HEK293 (cell line): ENCODE results near the gene PHF21A.

Experiments used
- CTCF ChIA-PET: fragments of 350-600 bp; formaldehyde crosslinking; extraction: SDS; loops from one replicate; lab custom pipeline; 2021; ENCODE audit warnings: antibody characterized with exemption; lab: Yijun Ruan, JAX
- POLR2A ChIA-PET: fragments of 300-600 bp; formaldehyde crosslinking; extraction: SDS; loops from one replicate; lab custom pipeline; 2020; ENCODE audit warnings: antibody characterized with exemption, inconsistent platforms; lab: Yijun Ruan, JAX
- H3K27ac ChIP-seq: fragments of 200-500 bp; sonication (Bioruptor generic); 2 replicates; pipeline ENCODE4 v1.5.1; 2014; ENCODE audit warnings: low read depth, low read length, control low read depth, inconsistent platforms; ENCODE audit errors: extremely low read depth
- H3K36me3 ChIP-seq, 2 experiments: fragments of 200-500 bp in 1 of 2; sonication (Bioruptor generic) in 1 of 2; 1 replicate in 1 of 2; 2 replicates in 1 of 2; pipeline ENCODE4 v1.5.1; 2014 to 2017; ENCODE audit warnings: inconsistent platforms in 2 of 2, low read length in 2 of 2; ENCODE audit not compliant: control insufficient read depth in 2 of 2, insufficient read depth in 1 of 2
- H3K4me1 ChIP-seq: fragments of 200-500 bp; sonication (Bioruptor generic); 2 replicates; pipeline ENCODE4 v1.5.1; 2014; ENCODE audit warnings: mild to moderate bottlenecking, low read length, inconsistent platforms; ENCODE audit not compliant: control insufficient read depth, insufficient read depth
- H3K4me3 ChIP-seq: 2 replicates; pipeline ENCODE4 v1.5.1; 2011; ENCODE audit warnings: low read depth, mild to moderate bottlenecking, control low read depth, low read length, moderate library complexity
- H3K9me3 ChIP-seq: fragments of 200-500 bp; sonication (Bioruptor generic); 2 replicates; pipeline ENCODE4 v1.5.1; 2014; ENCODE audit warnings: low read depth, low read length, inconsistent platforms; ENCODE audit not compliant: control insufficient read depth, insufficient read depth
- GLI2 ChIP-seq: fragments of 450-650 bp; formaldehyde crosslinking; IDR thresholded peaks from 2 replicates; pipeline ENCODE4; 2017; ENCODE audit warnings: missing biosample characterization, missing genetic modification characterization, low read depth, borderline replicate concordance
- ZFHX2 ChIP-seq: fragments of 450-650 bp; formaldehyde crosslinking; conservative IDR thresholded peaks from 2 replicates; pipeline ENCODE4 v1.5.1; 2016; ENCODE audit warnings: missing biosample characterization, missing genetic modification characterization
- ZNF112 ChIP-seq: fragments of 450-650 bp; formaldehyde crosslinking; IDR thresholded peaks from 2 replicates; pipeline ENCODE4 v1.5.0; 2017; ENCODE audit warnings: missing biosample characterization, missing genetic modification characterization
- ZNF16 ChIP-seq: fragments of 450-650 bp; formaldehyde crosslinking; IDR thresholded peaks from 2 replicates; pipeline ENCODE4 v1.5.1; 2016; ENCODE audit warnings: low read depth, missing biosample characterization, missing genetic modification characterization
- ZNF169 ChIP-seq: fragments of 450-650 bp; formaldehyde crosslinking; IDR thresholded peaks from 2 replicates; pipeline ENCODE4 v1.5.1; 2016; ENCODE audit warnings: missing biosample characterization, missing genetic modification characterization
- ZNF24 ChIP-seq: fragments of 450-650 bp; formaldehyde crosslinking; IDR thresholded peaks from 2 replicates; pipeline ENCODE4 v1.5.1; 2016; ENCODE audit warnings: missing biosample characterization, missing genetic modification characterization
- ZNF266 ChIP-seq: fragments of 450-650 bp; formaldehyde crosslinking; IDR thresholded peaks from 2 replicates; pipeline ENCODE4 v1.5.1; 2016; ENCODE audit warnings: missing biosample characterization, missing genetic modification characterization, low read depth
- ZNF274 ChIP-seq, 2 experiments: fragments of 200-500 bp in 1 of 2; fragments of 450-650 bp in 1 of 2; sonication (Bioruptor generic) in 1 of 2; formaldehyde crosslinking in 1 of 2; IDR thresholded peaks; 2 replicates each; pipeline versions ENCODE4 v1.5.1 to v1.6.1; 2014 to 2016; ENCODE audit warnings: borderline replicate concordance in 1 of 2, inconsistent platforms in 1 of 2, low read length in 1 of 2, missing biosample characterization in 1 of 2, missing genetic modification characterization in 1 of 2
- ZNF366 ChIP-seq: fragments of 450-650 bp; formaldehyde crosslinking; conservative IDR thresholded peaks from 2 replicates; pipeline ENCODE4 v1.5.1; 2016; ENCODE audit warnings: missing biosample characterization, missing genetic modification characterization
- ZNF394 ChIP-seq: fragments of 450-650 bp; formaldehyde crosslinking; IDR thresholded peaks from 2 replicates; pipeline ENCODE4 v1.5.1; 2016; ENCODE audit warnings: missing biosample characterization, missing genetic modification characterization, mild to moderate bottlenecking, moderate library complexity, borderline replicate concordance
- ZNF549 ChIP-seq: fragments of 450-650 bp; IDR thresholded peaks from 2 replicates; pipeline ENCODE4 v1.5.1; 2018; ENCODE audit warnings: missing biosample characterization, missing genetic modification characterization, mild to moderate bottlenecking, inconsistent platforms, moderate library complexity
- ZNF585B ChIP-seq: fragments of 450-650 bp; formaldehyde crosslinking; IDR thresholded peaks from 2 replicates; pipeline ENCODE4 v1.5.1; 2016; ENCODE audit warnings: missing biosample characterization, missing genetic modification characterization
- TF ChIP-seq, protein P1 (sequence below): fragments of 450-650 bp; formaldehyde crosslinking; IDR thresholded peaks from 2 replicates; pipeline ENCODE4 v1.5.1; 2017; ENCODE audit warnings: missing biosample characterization, missing genetic modification characterization
- TF ChIP-seq, protein P2 (sequence below): fragments of 450-650 bp; formaldehyde crosslinking; conservative IDR thresholded peaks from 2 replicates; pipeline ENCODE4 v1.5.1; 2016; ENCODE audit warnings: low read depth, missing biosample characterization, missing genetic modification characterization
- TF ChIP-seq, protein P3 (sequence below): fragments of 450-650 bp; formaldehyde crosslinking; IDR thresholded peaks from 2 replicates; pipeline ENCODE4 v1.5.1; 2016; ENCODE audit warnings: missing biosample characterization, missing genetic modification characterization, low read depth
- TF ChIP-seq, protein P4 (sequence below): fragments of 450-650 bp; formaldehyde crosslinking; IDR thresholded peaks from 2 replicates; pipeline ENCODE4 v1.5.1; 2017; ENCODE audit warnings: missing biosample characterization, mild to moderate bottlenecking, missing genetic modification characterization, moderate library complexity

PHF21A gene

DNA sequence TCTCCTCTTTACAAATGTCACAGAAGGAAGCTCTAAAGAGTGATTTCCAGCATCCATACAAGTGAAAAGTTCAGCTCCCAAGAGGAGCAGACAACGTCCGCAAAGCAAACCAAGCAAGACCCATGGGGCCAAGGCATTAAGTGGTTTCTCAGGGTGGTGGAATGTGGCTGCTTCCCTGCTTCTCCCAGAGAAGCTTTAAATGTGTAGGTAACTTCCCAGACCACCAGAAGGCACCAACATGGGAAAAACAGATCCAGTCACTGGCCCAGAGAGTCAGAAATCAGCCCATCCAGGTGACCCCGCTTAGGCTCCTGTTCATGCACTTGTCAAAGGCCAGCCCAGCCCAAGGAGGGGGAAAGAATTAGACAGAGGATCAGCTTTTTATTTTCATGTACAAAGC is 13.3 kb upstream of the PHF21A start:
- H3K4me3 ChIP-seq: no peak overlapping the region
- H3K9me3 ChIP-seq: no peaks in the 10 kb centered on the region
- H3K36me3 ChIP-seq: no peaks in the 10 kb centered on the region
- CTCF ChIA-PET: interaction anchor here (0.5 to 2.5 kb wide), 9 partner anchors 12 to 170 kb away, joined by 3 to 10 read pairs (median 3); no protein-coding TSS in a partner anchor
- no peaks in the 10 kb centered on the region for H3K4me1 ChIP-seq
- POLR2A ChIA-PET: no interaction called here
- TF ChIP-seq, protein P1, sequence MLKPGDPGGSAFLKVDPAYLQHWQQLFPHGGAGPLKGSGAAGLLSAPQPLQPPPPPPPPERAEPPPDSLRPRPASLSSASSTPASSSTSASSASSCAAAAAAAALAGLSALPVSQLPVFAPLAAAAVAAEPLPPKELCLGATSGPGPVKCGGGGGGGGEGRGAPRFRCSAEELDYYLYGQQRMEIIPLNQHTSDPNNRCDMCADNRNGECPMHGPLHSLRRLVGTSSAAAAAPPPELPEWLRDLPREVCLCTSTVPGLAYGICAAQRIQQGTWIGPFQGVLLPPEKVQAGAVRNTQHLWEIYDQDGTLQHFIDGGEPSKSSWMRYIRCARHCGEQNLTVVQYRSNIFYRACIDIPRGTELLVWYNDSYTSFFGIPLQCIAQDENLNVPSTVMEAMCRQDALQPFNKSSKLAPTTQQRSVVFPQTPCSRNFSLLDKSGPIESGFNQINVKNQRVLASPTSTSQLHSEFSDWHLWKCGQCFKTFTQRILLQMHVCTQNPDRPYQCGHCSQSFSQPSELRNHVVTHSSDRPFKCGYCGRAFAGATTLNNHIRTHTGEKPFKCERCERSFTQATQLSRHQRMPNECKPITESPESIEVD (tag by site-specific recombination): no peak
- TF ChIP-seq ZNF366 (tag by site-specific recombination): no peak
- TF ChIP-seq, protein P2, sequence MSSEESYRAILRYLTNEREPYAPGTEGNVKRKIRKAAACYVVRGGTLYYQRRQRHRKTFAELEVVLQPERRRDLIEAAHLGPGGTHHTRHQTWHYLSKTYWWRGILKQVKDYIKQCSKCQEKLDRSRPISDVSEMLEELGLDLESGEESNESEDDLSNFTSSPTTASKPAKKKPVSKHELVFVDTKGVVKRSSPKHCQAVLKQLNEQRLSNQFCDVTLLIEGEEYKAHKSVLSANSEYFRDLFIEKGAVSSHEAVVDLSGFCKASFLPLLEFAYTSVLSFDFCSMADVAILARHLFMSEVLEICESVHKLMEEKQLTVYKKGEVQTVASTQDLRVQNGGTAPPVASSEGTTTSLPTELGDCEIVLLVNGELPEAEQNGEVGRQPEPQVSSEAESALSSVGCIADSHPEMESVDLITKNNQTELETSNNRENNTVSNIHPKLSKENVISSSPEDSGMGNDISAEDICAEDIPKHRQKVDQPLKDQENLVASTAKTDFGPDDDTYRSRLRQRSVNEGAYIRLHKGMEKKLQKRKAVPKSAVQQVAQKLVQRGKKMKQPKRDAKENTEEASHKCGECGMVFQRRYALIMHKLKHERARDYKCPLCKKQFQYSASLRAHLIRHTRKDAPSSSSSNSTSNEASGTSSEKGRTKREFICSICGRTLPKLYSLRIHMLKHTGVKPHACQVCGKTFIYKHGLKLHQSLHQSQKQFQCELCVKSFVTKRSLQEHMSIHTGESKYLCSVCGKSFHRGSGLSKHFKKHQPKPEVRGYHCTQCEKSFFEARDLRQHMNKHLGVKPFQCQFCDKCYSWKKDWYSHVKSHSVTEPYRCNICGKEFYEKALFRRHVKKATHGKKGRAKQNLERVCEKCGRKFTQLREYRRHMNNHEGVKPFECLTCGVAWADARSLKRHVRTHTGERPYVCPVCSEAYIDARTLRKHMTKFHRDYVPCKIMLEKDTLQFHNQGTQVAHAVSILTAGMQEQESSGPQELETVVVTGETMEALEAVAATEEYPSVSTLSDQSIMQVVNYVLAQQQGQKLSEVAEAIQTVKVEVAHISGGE: no peak
- TF ChIP-seq ZNF394 (tag by site-specific recombination): peak; percentile 23; the same call in 1 of the 2 replicates
- no peak overlapping the region for H3K27ac ChIP-seq

DNA sequence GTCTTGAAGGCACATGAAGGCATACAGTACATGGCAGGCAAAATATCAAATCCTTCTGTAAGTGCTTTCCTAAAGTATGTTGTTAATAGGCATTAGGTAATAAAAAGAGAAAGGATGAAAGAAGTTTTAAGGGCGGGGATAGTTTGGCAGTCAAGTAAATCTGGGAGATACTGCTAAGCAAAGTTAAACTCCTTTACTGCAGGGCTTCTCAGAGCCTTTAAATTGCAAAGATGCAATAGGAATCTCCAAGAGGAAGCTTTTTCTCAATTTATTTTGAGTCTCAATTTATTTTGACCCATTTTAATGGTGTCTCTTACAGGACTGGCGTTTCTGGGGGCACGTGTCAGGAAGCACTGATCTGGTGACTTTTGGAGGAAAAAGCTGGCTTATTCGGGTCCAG is 12.8 kb upstream of the PHF21A start:
- H3K9me3 ChIP-seq: no peaks in the 10 kb centered on the region
- ChIA-PET CTCF (interaction anchor here (0.5 to 2.5 kb wide), 6 partner anchors 11 to 169 kb away, joined by 3 to 10 read pairs (median 4); no protein-coding TSS in a partner anchor), POLR2A (no interaction called here)
- H3K36me3 ChIP-seq: no peaks in the 10 kb centered on the region
- no peak for TF ChIP-seq ZNF112 (tag by site-specific recombination)
- TF ChIP-seq ZNF274 (IDR thresholded peaks at IDR 0.05; ENCODE audit: low read length): no peak
- TF ChIP-seq ZNF274 (tag by site-specific recombination; IDR thresholded peaks at IDR 0.05; ENCODE audit: borderline replicate concordance): no peak
- no peak for TF ChIP-seq ZNF585B (tag by site-specific recombination)
- no peaks in the 10 kb centered on the region for H3K4me1 ChIP-seq
- no peak overlapping the region for H3K27ac ChIP-seq
- H3K4me3 ChIP-seq: no peak overlapping the region

DNA sequence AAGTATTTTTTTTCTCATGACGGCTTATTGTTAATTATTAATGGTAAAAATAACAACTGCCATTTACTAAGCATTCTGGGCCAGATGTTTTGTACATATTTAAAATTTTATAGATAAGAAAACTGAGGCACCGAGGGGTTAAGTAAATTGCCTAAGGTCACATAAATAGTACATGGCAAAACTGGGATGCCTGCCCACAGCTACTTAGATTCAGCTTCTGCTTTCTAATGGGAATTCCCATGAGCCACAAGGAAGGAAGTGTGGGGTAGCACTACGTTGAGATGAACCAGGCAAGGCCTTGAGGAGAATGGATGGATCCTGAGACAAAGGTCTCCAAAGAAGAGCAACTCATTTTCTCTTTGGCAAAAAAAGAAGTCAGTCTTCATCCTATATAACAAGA is 11.9 kb upstream of the PHF21A start:
- Histone ChIP-seq H3K4me1 (no peaks in the 10 kb centered on the region), H3K4me3 (no peak overlapping the region), H3K36me3 (no peaks in the 10 kb centered on the region)
- POLR2A ChIA-PET: no interaction called here
- TF ChIP-seq, protein P2: no peak
- TF ChIP-seq ZFHX2 (tag by site-specific recombination) (no peak), ZNF169 (tag by site-specific recombination) (no peak), GLI2 (tag by site-specific recombination) (no peak), ZNF394 (tag by site-specific recombination) (no peak), ZNF16 (tag by site-specific recombination) (no peak), ZNF24 (tag by site-specific recombination) (no peak), ZNF549 (tag by site-specific recombination) (no peak), ZNF266 (tag by site-specific recombination) (no peak)
- TF ChIP-seq, protein P3, sequence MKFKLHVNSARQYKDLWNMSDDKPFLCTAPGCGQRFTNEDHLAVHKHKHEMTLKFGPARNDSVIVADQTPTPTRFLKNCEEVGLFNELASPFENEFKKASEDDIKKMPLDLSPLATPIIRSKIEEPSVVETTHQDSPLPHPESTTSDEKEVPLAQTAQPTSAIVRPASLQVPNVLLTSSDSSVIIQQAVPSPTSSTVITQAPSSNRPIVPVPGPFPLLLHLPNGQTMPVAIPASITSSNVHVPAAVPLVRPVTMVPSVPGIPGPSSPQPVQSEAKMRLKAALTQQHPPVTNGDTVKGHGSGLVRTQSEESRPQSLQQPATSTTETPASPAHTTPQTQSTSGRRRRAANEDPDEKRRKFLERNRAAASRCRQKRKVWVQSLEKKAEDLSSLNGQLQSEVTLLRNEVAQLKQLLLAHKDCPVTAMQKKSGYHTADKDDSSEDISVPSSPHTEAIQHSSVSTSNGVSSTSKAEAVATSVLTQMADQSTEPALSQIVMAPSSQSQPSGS: no peak
- TF ChIP-seq, protein P4, sequence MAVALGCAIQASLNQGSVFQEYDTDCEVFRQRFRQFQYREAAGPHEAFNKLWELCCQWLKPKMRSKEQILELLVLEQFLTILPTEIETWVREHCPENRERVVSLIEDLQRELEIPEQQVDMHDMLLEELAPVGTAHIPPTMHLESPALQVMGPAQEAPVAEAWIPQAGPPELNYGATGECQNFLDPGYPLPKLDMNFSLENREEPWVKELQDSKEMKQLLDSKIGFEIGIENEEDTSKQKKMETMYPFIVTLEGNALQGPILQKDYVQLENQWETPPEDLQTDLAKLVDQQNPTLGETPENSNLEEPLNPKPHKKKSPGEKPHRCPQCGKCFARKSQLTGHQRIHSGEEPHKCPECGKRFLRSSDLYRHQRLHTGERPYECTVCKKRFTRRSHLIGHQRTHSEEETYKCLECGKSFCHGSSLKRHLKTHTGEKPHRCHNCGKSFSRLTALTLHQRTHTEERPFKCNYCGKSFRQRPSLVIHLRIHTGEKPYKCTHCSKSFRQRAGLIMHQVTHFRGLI (tag by site-specific recombination): no peak
- TF ChIP-seq, all 188 proteins: peak for 0
- Histone ChIP-seq H3K27ac (no peak overlapping the region), H3K9me3 (no peaks in the 10 kb centered on the region)
- CTCF ChIA-PET: interaction anchor here (0.7 to 2.5 kb wide), 3 partner anchors 106 to 593 kb away, joined by 4 to 10 read pairs (median 7); no protein-coding TSS in a partner anchor
